Stimulated activated CD8-positive, alpha-beta memory T cell treated with anti-CD3 and anti-CD28 coated beads, Interleukin-12 subunit alpha, Interleukin-12 subunit beta, amount 100 ng/mL, for 1 hour (primary cell): Measurements from ENCODE around the gene CACNB4.
"Not testable (repeated sequence)": the region's sequence is repeated elsewhere in the genome, so short reads cannot be mapped to it uniquely, and the experiment has no call there.

Source experiments
- DNase-seq: peaks from one replicate; pipeline ENCODE4 v3.0.0-alpha.2; 2020; ENCODE audit warnings: low read depth

The CACNB4 gene

GRCh38 chr2:151942540-151943205 lies 156.2 kb downstream of the CACNB4 start:
- DNase-seq = not testable (repeated sequence)

GRCh38 chr2:151937966-151938365 lies 160.9 kb downstream of the CACNB4 start:
- DNase-seq = no peak

DNA sequence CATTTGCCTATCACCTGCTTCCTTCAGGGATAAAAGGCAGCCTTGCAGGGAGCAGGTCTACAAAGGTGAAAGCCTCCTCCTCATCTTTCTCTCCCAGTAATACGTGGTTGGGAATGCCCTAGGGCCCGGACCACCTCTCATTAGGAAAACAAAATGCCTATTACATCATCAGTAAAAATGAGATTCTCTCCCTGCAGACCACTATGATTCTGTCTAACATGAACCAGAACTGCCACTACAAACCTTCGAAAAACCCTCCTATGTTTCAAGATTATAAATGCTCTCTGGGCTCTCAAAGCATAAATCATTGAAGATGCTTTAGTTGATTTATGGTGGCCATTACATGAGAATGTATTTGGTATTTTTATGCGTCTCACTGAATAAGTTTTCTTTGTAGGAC lies 162.2 kb downstream of the CACNB4 start:
- no peak for DNase-seq

- no peak for DNase-seq
These were observed 165.5 kb downstream of the CACNB4 start for GRCh38 chr2:151933266-151933804.

GRCh38 chr2:151931756-151932155 lies 167.1 kb downstream of the CACNB4 start:
- DNase-seq = no peak

- DNase-seq = no peak
These were observed 167.7 kb downstream of the CACNB4 start for GRCh38 chr2:151931030-151931611.

DNA sequence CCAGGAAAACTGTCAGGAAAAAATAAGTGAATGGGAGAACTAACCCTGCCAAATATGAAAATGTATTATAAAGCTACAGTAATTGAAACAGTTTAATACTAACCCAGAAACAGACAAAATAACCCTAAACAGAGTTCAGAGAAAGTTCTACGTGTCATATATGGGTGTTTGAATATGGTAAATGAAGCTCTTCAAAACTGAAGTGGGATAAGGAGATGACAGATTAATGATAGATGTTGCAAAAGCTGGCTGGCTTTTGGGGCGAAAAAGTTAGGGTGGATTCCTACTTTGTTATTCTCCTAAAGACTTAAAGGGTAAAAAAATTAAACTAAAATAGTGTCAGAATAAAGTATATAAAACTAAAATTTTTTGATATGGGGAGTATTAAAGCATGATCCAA lies 168.8 kb downstream of the CACNB4 start:
- no peak for DNase-seq

GRCh38 chr2:151928380-151928779 lies 170.5 kb downstream of the CACNB4 start:
- no peak for DNase-seq

DNA sequence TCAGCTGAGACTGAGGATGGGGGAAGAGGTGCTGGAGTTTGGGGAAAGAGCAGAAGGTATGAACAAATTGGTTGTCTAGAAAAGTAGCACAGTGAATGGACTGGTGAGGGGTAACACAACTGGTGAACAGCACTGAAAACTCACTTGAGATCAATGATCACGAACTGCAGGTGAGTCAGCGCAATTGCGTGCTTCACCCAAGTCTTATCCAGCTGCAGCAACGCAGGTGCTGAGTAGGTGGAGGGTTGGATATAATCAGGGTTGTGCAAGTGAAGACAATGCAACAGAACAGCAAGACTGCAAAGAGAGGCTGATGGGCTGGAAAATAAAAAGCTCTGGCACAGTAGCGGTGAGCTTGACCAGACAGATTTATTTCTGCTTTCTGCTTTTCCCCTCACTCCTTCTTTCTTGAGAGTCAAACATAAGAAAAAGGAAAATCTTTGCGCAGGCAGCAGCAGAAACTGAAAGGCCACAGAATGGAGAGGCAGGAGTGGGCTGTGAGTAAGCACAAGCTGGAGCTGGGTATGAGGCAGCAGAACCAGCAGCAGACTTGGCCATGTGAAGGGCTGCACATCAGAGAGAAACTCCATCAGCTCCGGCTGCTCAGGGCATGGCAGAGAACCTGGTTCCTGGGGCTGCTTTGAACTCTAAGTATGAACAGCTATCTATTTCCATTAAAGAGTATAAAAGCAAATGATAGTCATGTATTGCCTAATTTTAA lies 171.2 kb downstream of the CACNB4 start:
- DNase-seq = no peak

DNA sequence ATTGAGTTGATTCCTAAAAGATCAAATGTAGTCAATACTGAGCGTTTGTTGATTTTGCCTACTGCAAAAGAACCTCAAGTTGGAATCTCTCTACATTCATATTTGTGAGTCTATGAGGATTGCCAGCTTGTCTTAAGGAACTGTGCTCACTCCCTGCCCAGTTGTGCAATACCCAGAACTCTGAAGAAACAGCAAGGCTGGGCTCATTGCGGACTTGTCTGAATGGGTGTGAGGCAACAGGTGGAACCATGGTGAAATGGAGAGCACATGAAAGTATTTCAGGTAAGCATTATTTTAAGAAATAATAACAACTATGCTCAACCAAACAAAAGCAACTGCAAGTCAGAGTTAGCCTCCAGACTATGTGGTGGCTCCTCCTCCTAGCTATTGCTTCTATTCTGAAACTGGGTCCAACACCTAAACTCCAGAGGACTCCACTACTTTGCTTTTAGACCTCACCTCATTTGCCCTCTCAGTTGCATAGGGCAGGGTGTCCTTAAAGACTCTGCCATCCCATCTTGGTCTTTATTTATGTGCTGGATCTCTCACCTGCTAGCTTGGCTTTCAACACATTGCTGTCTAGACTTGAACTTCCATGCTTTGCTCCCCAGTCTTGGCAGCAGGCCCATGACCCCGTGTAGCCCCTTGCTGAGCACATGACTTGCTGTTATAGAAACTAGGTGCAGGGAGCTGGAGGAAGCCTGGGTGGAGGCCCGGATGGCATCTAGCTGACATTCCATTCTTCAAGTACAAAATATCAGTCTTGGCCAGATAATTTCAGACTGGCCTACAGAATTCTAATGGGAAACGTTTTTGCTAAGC lies 175.8 kb downstream of the CACNB4 start:
- DNase-seq = no peak

GRCh38 chr2:151919786-151920185 lies 179.1 kb downstream of the CACNB4 start:
- no peak for DNase-seq

- no peak for DNase-seq
These were observed 180.5 kb downstream of the CACNB4 start for GRCh38 chr2:151918308-151918707.

GRCh38 chr2:151916632-151917031 lies 182.2 kb downstream of the CACNB4 start:
- DNase-seq = no peak

- DNase-seq = not testable (repeated sequence)
These were observed 183.2 kb downstream of the CACNB4 start for GRCh38 chr2:151915629-151916025.

- no peak for DNase-seq
These were observed 183.7 kb downstream of the CACNB4 start for GRCh38 chr2:151914989-151915628.

GRCh38 chr2:151908204-151908882 lies 190.5 kb downstream of the CACNB4 start:
- no peak for DNase-seq

- no peak for DNase-seq
These were observed 191.3 kb downstream of the CACNB4 start for GRCh38 chr2:151907286-151908203.

GRCh38 chr2:151906633-151906998 lies 192.2 kb downstream of the CACNB4 start:
- DNase-seq = no peak

- no peak for DNase-seq
These were observed 192.7 kb downstream of the CACNB4 start for GRCh38 chr2:151905963-151906632.

DNA sequence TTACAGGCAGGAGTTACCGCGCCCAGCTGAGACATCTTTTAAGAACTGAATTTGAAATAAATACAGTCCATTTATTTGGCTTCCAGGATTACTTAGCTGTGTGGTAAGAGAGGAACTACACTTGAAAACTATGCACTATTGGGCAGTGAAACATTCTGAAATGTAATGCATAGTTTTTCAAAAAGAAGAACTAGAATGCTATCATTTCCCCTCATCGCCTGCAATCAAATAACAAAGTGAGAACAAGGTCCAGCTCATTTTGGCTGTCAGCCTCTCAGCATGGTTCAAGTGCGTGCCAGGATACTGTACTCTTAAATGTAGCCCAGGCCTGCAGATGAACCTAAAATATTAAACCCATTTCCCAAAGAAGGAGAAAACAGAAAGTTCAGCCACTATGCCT lies 194.0 kb downstream of the CACNB4 start:
- DNase-seq = no peak
